Fibroblast of skin of left biceps (primary cell): ENCODE results near the gene WIPF2.
"Not testable (repeated sequence)": the region's sequence is repeated elsewhere in the genome, so short reads cannot be mapped to it uniquely, and the experiment has no call there.

Experiments
- DNase-seq, 2 experiments: peaks; one replicate each; pipeline ENCODE4 v3.0.0-alpha.2; 2013; ENCODE audit warnings: low read depth in 2 of 2

WIPF2 gene

DNA sequence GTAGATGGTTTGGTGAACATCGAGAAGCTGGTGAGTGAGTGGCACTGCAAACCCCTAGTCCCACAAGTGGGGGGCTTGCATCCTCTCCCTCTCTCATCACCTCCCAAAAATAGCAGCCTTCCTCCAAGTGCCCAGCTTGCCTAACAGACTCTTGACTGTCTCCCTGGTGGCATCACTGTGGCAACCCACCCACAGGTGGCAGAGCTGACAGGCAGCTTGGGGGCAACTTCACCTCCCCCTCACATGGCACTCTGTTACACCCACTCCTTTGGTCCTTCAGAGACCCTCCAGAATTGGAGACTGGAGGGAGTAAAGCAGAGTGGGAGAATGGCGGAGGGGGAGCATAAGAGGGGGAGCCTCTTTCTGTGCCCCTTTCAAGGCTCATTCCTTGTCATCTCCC lies 26.1 kb upstream of the WIPF2 start:
- DNase-seq: no peak

DNA sequence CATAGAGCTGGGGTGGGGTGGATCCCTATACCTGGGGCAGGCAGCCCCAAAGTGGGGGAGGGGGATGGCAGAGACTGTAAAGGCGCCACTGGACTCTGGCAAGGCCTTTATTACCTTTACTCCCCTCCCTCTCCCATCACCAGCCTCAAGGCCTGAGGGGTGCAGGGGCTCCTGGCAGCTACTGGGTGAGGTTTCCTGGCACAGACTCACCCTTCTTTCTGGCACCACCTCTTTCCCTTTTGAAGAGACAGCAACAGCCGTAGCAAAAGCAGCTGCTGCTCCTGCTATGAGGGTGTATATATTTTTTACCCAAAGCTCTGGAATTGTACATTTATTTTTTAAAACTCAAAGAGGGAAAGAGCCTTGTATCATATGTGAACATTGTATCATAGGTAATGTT lies 24.3 kb upstream of the WIPF2 start:
- DNase-seq: no peak

DNA sequence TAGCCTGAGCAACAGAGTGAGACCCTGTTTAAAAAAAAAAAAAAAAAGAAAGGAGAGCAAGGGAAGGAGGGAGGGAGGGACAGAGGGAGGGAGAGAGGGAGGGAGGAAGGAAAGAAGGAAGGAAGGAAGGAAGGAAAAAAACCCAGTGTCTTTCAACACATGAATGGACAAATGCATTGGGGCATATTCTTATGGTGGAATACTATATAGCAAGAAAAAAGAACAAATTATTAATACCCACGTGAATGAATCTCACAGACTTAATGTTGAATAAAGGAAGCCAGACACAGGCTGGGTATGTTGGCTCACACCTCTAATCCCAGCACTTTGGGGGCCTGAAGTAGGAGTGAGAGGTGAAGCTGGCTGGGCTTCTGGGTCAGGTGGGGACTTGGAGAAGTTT lies 21.6 kb upstream of the WIPF2 start:
- DNase-seq: no peak

DNA sequence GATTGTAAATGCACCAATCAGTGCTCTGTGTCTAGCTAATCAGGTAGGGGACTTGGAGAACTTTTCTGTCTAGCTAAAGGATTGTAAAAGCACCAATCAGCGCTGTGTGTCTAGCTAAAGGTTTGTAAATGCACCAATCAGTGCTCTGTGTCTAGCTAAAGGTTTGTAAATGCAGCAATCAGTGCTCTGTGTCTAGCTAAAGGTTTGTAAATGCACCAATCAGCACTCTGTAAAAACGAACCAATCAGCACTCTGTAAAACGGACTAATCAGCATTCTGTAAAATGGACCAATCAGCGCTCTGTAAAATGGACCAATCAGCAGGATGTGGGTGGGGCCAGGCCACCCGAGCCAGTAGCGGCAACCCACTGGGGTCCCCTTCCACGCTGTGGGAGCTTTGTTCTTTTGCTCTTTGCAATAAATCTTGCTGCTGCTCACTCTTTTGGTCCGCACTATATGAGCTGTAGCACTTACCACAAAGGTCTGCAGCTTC lies 21.1 kb upstream of the WIPF2 start:
- DNase-seq: not testable (repeated sequence)

DNA sequence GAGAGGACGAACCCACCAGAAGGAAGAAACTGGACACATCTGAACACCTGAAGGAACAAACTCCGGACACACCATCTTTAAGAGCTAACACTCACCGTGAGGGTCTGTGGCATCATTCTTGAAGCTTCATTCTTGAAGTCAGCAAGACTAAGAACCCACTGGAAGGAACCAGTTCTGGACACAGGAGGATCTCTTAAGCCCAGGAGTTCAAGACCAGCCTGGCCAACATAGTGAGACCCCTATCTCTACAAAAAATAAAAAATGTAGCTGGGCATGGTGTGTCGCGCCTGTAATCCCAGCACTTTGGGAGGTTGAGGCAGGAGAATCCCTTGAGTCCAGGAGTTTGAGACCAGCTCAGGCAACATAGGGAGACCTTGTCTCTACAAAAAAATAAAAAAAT lies 20.5 kb upstream of the WIPF2 start:
- no peak for DNase-seq

DNA sequence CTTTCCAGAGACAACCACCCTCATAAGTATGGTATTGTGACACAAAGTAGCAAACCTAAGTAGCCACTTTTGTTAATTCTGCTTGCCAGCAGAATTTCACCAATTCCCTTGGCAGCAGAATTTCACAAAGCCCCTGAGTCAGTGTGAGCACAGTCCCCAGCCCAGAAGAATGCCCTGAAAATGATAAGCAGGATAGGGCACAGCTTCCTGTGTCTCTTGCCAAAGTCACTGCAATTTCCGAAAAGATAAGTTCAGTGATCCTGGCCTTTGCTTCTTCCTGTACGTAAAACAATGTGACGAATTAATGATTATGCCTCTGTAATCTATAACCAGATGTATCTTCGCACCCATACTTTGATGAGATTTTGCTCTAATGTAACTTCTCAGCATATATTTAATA lies 16.0 kb upstream of the WIPF2 start:
- no peak for DNase-seq

DNA sequence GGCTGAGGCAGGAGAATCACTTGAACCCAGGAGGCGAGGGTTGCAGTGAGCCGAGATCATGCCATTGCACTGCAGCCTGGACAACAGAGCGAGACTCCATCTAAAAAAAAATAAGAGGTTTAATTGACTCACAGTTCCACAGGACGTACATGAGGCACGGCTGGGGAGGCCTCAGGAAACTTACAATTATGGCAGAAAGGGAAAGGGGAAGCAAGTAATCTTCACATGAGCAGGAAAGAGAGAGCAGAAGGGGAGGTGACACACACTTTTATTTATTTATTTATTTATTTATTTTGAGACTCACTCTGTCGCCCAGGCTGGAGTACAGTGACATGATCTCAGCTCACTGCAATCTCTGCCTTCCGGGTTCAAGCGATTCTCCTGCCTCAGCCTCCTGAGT lies 12.9 kb upstream of the WIPF2 start:
- DNase-seq: not testable (repeated sequence)

DNA sequence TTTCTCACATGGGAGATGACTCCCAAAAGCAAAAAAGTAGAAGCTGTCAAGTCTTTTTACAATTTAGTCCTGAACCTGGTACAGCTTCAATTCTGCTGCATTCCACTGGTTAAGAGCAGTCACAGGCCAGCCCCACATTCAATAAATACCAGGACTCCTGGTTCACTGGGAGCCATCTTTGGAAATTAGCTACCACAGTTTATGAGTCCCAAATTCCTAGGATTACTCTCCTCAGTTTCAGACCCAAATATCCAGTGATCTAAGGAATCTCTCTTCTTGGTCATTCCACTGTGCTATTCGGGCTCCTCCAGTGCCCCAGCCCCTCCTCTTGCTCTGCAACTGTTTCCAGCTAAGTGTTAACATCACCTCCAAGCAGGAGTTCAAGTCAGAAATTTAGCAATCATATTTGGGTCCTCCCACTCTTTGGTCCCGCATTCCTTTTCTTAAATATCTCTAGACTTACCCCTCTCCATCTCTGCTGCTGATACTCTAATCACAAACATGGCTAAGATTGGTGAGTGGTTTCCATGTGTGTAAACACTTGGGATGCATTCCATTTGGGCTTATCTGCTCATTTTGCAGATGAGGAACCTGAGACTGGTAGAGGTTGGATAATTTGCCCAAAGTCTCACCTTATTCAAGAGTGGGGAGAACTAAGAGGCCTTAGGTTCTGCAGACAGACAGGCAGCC lies 9.6 kb upstream of the WIPF2 start:
- DNase-seq: peak; percentile 54

DNA sequence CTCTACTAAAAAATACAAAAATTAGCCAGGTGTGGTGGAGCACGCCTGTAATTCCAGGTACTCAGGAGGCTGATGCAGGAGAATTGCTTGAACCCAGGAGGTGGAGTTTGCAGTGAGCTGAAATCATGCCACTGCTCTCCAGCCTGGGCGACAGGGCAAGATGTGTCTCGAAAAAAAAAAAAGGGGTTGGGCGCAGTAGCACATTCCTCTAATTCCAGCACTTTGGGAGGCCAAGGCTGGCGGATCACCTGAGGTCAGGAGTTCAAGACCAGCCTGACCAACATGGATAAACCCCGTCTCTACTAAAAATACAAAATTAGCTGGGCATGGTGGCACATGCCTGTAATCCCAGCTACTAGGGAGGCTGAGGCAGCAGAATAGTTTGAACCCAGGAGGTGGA lies 5.2 kb upstream of the WIPF2 start:
- DNase-seq: not testable (repeated sequence)

DNA sequence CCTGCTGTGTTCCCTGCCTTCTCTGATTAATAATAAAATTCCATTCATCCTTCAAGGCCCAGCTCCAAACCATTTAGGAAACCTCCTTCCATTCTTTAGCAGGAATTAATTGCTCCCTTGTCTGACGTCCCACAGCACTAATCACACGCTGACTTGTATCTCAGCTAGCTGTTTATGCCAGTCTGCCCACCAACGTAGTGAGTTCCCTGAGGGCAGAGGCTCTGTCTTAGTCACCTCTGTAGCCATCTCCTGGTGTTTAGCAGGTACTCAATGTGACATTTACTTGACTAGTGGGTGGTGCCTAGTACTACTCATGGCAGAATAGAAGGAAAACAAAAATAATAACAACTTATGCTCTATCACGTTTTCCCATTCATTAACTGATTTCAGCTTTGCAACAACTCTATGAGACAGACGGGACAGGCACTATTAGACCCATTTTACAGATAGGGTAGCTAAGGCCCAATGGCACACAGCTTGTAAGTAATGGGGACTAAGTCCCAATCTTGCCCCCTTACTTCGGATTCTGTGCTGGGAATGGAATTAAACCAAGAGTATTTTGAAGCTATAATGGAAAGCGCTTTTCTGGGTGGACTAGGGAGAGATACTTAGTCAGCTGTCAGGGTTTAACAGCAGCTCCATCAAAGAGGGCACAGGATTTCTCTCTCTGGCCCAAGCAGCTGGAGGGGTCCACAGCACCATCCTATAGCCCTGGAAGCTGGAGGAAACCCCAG lies 931 bp upstream of the WIPF2 start:
- DNase-seq: no peak

DNA sequence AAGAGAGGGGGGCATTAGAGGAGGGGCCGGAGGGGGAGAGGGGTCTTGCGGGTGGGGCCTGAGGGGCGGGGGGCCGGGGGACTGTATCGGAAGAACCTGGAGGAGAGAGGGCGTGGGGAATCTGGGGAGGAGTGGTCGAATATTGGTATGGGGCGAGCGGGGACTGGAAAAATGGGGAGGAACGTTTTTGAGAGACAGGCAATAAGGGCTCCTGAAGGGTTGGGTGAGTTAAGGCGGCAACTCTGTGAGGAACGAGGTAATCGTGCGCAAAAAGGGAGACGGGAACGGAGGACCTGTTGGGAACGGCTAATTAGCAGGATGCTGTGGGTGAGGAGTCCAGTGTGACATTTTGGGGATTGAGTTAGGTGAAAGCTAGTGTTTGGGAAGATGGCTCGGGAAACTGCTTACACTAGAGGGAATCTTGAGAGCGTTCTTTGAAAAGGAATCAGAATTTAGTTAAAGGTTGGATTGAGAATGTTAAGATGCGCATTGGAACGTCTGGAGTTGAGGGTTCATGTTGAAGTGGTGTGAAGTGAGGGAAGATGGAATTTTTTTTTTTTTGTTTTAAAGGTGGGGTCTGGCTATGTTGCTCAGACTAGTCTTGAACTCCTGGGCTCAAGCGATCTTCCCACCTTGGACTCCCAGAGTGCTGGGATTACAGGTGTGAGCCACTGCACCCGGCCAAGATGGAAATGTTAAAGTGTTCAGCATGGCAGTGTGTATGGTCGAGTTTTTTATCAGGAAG lies 662 bp downstream of the WIPF2 start:
- peak in 1 of 2 experiments; percentile 14 for DNase-seq

DNA sequence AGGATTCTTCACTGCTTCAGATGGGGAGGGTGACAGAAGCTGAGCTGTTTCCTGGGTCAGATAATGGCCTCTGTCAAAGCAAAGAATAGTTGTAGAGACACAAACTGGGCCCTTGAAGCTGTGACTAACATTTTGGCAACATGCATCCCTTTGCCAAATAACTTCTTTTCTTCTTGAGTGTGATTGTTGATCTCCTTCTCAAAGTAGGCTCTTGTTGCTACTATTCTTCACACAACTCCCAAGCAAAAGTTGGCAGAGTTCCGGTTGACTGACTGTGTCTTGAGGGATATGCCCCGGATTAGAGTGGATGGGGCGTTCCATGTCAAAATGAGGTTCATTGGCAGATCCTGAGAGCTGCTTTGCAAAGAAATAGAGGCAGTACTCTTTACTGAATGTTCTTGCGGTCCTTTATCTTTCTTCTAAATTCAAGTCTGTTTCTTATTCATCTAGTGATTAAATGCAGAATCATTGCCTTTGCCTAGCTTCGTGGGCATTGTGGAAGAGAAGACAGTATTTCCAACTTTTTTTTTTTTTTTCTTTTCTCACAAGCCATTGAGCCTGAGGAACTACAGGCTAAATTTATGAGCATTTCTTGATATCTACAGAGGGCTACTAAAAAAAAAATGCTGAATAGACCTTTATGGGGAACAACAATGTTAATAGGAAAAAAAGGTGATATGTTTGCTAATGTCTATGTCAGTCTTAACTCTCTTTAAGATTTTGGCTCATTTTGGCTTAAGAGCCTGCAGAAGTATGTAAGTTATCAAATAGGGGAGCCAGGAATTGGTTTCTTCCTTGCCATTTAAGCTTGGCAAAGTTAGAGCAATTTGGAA lies 5.8 kb downstream of the WIPF2 start:
- DNase-seq: no peak

DNA sequence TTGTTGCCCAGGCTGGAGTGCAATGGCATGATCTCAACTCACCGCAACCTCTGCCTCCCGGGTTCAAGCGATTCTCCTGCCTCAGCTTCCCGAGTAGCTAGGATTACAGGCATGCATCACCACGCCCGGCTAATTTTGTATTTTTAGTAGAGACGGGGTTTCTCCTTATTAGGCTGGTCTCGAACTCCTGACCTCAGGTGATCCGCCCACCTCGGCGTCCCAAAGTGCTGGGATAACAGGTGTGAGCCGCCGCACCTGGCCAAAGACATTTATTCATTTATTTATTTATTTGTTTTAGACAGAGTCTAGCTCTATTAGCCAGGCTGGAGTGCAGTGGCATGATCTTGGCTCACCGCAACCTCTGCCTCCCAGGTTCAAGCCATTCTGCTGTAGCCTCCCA lies 10.0 kb downstream of the WIPF2 start:
- not testable (repeated sequence) for DNase-seq

DNA sequence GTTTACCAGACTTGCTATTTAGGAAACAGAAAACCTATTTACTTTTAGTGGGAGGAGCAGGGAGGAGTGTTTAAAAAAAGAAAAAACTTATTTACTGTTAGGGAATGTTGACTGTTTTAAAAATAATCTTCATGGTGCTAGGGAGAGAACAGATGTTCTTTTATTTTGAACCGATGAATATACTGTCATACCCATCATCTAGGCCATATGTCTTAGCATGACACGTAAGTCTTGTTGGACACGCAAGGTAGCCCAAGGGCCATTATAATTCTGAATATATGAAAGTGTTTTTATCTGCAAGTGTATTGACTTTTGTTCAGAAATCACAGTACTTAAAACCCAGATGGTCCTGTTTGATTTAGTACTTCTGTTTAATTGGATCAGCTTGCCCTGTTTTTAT lies 11.6 kb downstream of the WIPF2 start:
- DNase-seq: no peak

DNA sequence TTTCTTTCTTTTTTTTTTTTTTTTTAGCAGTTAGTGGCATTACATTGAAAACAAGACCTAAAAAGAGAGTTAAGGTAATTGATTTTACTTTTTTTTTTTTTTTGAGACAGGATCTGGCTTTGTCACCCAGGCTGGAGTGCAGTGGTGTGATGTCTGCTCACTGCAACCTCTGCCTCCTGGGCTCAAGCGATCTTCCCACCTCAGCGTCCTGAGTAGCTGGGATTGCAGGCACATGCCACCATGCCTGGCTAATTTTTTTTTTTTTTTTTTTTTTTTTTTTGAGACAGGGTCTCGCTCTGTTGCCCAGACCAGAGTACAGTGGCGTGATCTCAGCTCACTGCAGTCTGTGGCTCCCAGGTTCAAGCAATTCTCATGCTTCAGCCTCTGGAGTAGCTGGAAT lies 12.8 kb downstream of the WIPF2 start:
- not testable (repeated sequence) for DNase-seq

DNA sequence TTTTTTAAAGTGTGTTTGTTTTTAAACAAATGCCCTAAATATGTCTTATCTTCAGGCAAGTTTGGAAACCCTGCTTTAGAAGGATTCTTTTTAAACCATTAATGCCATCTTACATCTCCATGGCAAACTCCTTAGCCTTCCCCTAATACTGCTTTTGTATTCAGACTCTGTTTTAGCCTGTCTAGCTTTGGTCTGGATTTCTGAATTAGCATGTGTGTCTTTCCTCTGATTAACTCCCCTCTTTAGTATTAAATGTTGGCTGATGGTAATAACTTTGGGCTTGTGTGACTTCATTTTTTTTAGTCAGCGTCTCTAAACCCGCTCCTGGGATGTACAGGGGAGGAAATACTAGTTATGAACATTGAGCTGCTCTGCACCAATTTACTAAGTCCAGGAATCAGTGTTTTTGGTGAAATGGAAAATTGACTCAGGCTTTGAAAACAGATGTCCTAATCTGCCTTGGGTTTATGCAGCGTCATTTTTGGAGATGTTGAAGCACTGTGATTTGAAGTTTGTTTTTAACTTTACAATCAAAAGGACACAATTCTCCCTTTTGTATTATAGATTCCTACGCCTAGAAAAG lies 22.2 kb downstream of the WIPF2 start:
- DNase-seq: no peak

DNA sequence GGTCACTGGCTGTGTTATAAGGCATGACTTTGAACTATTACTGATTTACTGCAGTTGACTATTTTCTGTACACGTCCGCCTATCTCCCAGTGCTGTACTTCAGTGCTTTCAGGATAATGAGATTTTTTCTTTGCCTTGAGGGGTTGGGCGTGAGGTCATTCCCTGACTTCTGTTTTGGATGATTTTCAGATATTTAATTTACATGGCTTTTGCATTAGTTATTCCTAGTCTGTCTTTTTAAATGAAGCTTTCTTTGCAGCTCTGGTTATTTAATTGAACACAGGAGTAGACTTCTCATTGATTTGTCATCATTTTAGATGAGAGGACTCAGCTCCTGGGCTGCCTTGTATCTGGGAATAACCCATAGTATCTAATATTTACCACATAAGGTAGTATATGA lies 23.7 kb downstream of the WIPF2 start:
- DNase-seq: peak; percentile 28 to 36

DNA sequence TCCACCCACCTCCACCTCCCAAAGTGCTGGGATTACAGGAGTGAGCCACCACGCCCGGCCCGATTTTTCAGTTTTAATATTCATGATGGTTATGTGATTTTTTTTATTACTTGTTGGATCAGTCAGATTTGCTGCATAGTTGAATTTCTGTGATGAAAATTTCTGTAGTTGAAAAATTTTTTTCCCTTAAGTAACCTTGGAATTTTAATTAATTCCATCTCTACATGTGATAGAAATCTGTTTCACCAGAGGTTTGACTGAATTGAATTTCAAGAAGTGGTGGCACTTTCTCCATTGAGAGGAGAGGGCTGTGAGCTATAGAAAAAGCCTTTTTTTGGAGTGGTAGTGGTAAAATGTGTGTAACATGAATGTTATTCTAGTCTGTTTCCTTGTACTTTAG lies 24.7 kb downstream of the WIPF2 start:
- peak; percentile 21 to 28 for DNase-seq

DNA sequence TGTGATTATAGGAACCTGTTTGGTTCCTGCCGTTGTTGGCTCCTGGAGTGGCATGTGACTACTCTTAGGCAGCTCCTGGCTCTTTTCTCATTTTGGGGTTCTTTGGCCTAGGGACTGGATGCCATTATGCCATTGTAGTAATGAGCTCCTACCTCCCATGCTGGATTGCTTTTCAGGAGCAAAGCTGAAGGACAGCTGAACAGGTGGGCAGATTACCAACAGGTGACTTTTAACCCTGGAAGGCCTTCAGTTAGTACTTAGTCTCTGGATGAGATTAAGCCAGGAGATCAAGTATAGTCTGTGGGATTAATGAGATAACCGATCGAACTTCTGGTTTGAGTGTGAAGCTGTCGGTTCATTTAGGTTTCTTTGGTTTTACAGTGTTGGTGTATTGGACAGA lies 25.2 kb downstream of the WIPF2 start:
- no peak for DNase-seq

DNA sequence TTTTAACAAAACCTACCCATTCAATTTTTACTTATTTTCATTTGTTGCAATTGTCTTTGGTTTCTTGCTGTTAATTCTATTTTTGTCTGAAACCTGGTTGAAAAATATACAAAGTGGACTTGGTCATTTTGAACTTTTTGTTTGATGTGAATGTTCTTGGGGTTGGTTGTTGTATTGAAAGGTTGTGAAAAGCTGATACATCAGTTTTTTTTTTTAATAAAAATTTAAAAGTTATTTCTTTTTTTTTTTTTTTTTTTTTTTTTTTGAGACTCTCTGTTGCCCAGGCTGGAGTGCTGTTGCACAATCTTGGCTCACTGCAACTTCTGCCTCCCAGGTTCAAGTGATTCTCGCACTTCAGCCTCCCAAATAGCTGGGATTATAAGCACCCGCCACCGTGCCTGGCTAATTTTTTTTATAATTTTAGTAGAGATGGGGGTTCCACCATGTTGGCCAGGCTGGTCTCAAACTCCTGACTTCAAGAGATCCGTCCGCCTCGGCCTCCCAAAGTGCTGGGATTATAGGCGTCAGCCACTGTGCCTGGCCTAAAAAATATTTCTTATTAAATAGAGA lies 28.9 kb downstream of the WIPF2 start:
- no peak for DNase-seq

DNA sequence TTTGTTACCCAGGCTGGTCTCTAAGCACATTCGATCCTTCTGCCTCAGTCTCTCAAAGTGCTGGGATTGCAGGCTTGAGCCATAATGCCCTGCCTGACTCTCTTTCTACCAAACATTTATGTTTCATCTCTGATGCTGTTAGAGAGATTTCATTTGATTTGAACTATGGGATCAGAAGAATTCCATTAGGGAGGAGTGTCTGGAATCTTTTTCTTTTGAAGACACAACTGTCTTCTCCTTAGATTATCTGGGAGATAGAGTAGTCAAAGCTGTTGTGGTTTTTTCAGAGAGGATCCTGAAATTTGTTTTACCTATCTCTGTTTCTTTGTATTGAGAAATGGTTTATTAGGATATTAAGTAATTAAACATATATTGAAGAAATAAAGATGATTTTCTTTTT lies 29.4 kb downstream of the WIPF2 start:
- no peak for DNase-seq
